Measurements from ENCODE around the gene GEN1. TPM values are rescaled to one million over a fixed set of nuclear protein-coding genes. Genes with fewer than 3 reads are reported as not detected.

The GEN1 gene, protein sequence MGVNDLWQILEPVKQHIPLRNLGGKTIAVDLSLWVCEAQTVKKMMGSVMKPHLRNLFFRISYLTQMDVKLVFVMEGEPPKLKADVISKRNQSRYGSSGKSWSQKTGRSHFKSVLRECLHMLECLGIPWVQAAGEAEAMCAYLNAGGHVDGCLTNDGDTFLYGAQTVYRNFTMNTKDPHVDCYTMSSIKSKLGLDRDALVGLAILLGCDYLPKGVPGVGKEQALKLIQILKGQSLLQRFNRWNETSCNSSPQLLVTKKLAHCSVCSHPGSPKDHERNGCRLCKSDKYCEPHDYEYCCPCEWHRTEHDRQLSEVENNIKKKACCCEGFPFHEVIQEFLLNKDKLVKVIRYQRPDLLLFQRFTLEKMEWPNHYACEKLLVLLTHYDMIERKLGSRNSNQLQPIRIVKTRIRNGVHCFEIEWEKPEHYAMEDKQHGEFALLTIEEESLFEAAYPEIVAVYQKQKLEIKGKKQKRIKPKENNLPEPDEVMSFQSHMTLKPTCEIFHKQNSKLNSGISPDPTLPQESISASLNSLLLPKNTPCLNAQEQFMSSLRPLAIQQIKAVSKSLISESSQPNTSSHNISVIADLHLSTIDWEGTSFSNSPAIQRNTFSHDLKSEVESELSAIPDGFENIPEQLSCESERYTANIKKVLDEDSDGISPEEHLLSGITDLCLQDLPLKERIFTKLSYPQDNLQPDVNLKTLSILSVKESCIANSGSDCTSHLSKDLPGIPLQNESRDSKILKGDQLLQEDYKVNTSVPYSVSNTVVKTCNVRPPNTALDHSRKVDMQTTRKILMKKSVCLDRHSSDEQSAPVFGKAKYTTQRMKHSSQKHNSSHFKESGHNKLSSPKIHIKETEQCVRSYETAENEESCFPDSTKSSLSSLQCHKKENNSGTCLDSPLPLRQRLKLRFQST
- total RNA-seq (2021), result 21.1 to 23.9 TPM (median 23.7 TPM) in 3 replicates
- Bru-seq, nascent RNA, result percentile 94 among the genes with signal in this experiment
- long read RNA-seq, experiment 1, full-length matches to known transcripts, result 27 of 68 reads
- long read RNA-seq, experiment 1, partial matches to known transcripts, result 22 of 68 reads
- long read RNA-seq, experiment 1, other reads (novel, unspliced or antisense), result 19 of 68 reads
- long read RNA-seq, experiment 2, full-length matches to known transcripts, result 3 of 19 reads
- long read RNA-seq, experiment 2, partial matches to known transcripts, result 6 of 19 reads
- long read RNA-seq, experiment 2, other reads (novel, unspliced or antisense), result 10 of 19 reads
- long read RNA-seq, experiment 3, full-length matches to known transcripts, result 1 of 2 reads
- long read RNA-seq, experiment 3, partial matches to known transcripts, result 1 of 2 reads
- long read RNA-seq, experiment 3, other reads (novel, unspliced or antisense), result 0 of 2 reads

DNA sequence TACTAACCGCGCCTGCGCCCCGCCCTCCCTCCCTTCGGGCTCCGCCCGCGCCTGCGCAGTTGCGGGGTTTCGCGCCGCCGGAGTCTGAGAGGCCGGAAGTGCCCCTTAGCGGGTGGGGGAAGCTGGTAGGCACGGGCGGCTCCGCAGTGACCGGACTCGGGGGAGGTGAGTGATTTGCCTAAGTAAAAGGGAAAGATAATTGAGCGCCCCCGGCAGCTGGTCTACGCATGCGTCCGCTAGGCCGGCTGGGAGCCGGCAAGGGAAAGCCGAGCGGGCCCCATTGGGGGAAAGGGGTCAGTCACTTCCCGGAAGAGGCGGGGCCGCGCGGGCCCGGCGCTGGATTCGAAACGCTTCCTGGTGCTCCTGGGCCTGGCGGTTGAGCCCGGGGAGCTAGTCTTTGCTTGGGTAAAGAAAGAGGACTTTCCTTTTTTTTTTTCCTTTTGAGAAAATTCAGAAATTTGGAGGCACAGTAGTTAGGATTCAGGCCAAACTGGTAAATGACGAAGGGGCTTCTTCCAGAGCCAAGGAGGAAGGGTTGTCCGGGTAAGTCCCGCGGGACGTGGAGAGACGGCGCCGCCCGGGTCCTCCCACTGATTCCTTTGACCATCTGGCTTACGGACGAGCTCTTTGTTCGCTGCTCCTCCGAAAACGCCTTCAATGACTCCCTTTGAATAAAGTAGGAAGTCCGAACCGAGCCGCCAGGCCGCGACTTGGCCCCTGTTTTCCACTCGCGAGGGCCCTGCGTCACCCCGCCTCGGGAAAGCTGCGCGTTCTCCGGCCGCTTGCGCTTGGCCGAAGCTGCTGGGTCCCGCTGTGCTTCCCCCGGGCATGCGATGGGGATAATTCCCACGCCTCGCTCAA lies at the start of gene GEN1, which contains the start of gene SMC6:
Gene GEN1 (plus strand): TSS at position 336 of the 861 bp plus-strand sequence. CDS start 5,806 bp downstream, outside the sequence.
Gene SMC6 (minus strand): TSS at position 8 of the 861 bp plus-strand sequence. CDS start 7,864 bp downstream, outside the sequence.
- ATAC-seq (peak; percentile 81), DNase-seq (ENCODE audit: low spot score) (peak; percentile 92)
- Mint-ChIP-seq H3K4me3 (peak within 1 kb of the TSS; percentile 93), H3K4me1 (peaks cover 48% of the 10 kb centered on the region), H3K27me3 (ENCODE audit: low read depth) (no peaks in the 10 kb centered on the region), H3K9me3 (no peaks in the 10 kb centered on the region), H3K27ac (peak within 1 kb of the TSS; percentile 98), H3K36me3 (no peaks in the 10 kb centered on the region)
- ChIA-PET CTCF (interaction anchor here (0.6 to 1.3 kb wide), 6 partner anchors 14 to 166 kb away, joined by 3 to 5 read pairs (median 3); no protein-coding TSS in a partner anchor), POLR2A (interaction anchor here (0.6 to 0.9 kb wide), 2 partner anchors 124 to 214 kb away, joined by 3 to 4 read pairs; partner anchors contain the start of gene VSNL1)
- TF ChIP-seq TCF7 (CRISPR knock-in tag; IDR thresholded peaks at IDR 0.05; ENCODE audit: low read depth) (no peak), ZNF232 (CRISPR knock-in tag; IDR thresholded peaks at IDR 0.05) (no peak), ZBTB21 (CRISPR knock-in tag; IDR thresholded peaks at IDR 0.05; ENCODE audit: borderline replicate concordance) (no peak), MYBL2 (CRISPR knock-in tag; IDR thresholded peaks at IDR 0.05) (0 out of 2 replicates have a peak, but pooled peaks have one; percentile 27), SP1 (CRISPR knock-in tag; conservative IDR thresholded peaks at IDR 0.05) (peak; percentile 64), GTF2I (CRISPR knock-in tag; conservative IDR thresholded peaks at IDR 0.05) (no peak), RORB (CRISPR knock-in tag; IDR thresholded peaks at IDR 0.05) (no peak), SOX15 (CRISPR knock-in tag; IDR thresholded peaks at IDR 0.05) (no peak), ESRRA (CRISPR knock-in tag; IDR thresholded peaks at IDR 0.05; ENCODE audit: borderline replicate concordance) (no peak), CREM (CRISPR knock-in tag; IDR thresholded peaks at IDR 0.05) (no peak), E2F4 (CRISPR knock-in tag; IDR thresholded peaks at IDR 0.05; ENCODE audit: borderline replicate concordance, low read depth) (peak; percentile 87), CREB1 (CRISPR knock-in tag; IDR thresholded peaks at IDR 0.05) (no peak), TP53 (CRISPR knock-in tag; IDR thresholded peaks at IDR 0.05) (no peak; the same call in 1 of the 2 replicates), ZNF423 (CRISPR knock-in tag; IDR thresholded peaks at IDR 0.05) (no peak), IRF2 (CRISPR knock-in tag; IDR thresholded peaks at IDR 0.05; ENCODE audit: borderline replicate concordance, low read depth) (no peak), FOXK1 (CRISPR knock-in tag; IDR thresholded peaks at IDR 0.05) (0 out of 2 replicates have a peak, but pooled peaks have one; percentile 11)
- TF ChIP-seq, protein P1, sequence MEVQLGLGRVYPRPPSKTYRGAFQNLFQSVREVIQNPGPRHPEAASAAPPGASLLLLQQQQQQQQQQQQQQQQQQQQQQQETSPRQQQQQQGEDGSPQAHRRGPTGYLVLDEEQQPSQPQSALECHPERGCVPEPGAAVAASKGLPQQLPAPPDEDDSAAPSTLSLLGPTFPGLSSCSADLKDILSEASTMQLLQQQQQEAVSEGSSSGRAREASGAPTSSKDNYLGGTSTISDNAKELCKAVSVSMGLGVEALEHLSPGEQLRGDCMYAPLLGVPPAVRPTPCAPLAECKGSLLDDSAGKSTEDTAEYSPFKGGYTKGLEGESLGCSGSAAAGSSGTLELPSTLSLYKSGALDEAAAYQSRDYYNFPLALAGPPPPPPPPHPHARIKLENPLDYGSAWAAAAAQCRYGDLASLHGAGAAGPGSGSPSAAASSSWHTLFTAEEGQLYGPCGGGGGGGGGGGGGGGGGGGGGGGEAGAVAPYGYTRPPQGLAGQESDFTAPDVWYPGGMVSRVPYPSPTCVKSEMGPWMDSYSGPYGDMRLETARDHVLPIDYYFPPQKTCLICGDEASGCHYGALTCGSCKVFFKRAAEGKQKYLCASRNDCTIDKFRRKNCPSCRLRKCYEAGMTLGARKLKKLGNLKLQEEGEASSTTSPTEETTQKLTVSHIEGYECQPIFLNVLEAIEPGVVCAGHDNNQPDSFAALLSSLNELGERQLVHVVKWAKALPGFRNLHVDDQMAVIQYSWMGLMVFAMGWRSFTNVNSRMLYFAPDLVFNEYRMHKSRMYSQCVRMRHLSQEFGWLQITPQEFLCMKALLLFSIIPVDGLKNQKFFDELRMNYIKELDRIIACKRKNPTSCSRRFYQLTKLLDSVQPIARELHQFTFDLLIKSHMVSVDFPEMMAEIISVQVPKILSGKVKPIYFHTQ (CRISPR knock-in tag; IDR thresholded peaks at IDR 0.05), result no peak
- TF ChIP-seq, protein P2, sequence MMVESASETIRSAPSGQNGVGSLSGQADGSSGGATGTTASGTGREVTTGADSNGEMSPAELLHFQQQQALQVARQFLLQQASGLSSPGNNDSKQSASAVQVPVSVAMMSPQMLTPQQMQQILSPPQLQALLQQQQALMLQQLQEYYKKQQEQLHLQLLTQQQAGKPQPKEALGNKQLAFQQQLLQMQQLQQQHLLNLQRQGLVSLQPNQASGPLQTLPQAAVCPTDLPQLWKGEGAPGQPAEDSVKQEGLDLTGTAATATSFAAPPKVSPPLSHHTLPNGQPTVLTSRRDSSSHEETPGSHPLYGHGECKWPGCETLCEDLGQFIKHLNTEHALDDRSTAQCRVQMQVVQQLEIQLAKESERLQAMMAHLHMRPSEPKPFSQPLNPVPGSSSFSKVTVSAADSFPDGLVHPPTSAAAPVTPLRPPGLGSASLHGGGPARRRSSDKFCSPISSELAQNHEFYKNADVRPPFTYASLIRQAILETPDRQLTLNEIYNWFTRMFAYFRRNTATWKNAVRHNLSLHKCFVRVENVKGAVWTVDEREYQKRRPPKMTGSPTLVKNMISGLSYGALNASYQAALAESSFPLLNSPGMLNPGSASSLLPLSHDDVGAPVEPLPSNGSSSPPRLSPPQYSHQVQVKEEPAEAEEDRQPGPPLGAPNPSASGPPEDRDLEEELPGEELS (CRISPR knock-in tag; IDR thresholded peaks at IDR 0.05), result no peak
- TF ChIP-seq, protein P3, sequence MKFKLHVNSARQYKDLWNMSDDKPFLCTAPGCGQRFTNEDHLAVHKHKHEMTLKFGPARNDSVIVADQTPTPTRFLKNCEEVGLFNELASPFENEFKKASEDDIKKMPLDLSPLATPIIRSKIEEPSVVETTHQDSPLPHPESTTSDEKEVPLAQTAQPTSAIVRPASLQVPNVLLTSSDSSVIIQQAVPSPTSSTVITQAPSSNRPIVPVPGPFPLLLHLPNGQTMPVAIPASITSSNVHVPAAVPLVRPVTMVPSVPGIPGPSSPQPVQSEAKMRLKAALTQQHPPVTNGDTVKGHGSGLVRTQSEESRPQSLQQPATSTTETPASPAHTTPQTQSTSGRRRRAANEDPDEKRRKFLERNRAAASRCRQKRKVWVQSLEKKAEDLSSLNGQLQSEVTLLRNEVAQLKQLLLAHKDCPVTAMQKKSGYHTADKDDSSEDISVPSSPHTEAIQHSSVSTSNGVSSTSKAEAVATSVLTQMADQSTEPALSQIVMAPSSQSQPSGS (CRISPR knock-in tag; IDR thresholded peaks at IDR 0.05; ENCODE audit: borderline replicate concordance, low read depth), result no peak
- TF ChIP-seq, protein P4, sequence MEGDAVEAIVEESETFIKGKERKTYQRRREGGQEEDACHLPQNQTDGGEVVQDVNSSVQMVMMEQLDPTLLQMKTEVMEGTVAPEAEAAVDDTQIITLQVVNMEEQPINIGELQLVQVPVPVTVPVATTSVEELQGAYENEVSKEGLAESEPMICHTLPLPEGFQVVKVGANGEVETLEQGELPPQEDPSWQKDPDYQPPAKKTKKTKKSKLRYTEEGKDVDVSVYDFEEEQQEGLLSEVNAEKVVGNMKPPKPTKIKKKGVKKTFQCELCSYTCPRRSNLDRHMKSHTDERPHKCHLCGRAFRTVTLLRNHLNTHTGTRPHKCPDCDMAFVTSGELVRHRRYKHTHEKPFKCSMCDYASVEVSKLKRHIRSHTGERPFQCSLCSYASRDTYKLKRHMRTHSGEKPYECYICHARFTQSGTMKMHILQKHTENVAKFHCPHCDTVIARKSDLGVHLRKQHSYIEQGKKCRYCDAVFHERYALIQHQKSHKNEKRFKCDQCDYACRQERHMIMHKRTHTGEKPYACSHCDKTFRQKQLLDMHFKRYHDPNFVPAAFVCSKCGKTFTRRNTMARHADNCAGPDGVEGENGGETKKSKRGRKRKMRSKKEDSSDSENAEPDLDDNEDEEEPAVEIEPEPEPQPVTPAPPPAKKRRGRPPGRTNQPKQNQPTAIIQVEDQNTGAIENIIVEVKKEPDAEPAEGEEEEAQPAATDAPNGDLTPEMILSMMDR (IDR thresholded peaks at IDR 0.05), result no peak
- TF ChIP-seq, protein P5, sequence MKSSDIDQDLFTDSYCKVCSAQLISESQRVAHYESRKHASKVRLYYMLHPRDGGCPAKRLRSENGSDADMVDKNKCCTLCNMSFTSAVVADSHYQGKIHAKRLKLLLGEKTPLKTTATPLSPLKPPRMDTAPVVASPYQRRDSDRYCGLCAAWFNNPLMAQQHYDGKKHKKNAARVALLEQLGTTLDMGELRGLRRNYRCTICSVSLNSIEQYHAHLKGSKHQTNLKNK (CRISPR knock-in tag; IDR thresholded peaks at IDR 0.05), result no peak

All from WTC11 (cell line).